ENCODE measurements around the gene MRPS15. TPM values are rescaled to one million over a fixed set of nuclear protein-coding genes. Genes with fewer than 3 reads are reported as not detected.

The MRPS15 gene
- total and polyA plus RNA-seq, 2 of the 13 experiments (the other 11 are each of a cell fraction or from before 2014, with no cell fraction given) = 59.0 to 113 TPM

- H3K79me2 ChIP-seq (ENCODE audit: insufficient read depth, low read length) = peaks cover 12% of the 10 kb centered on the region
- intact Hi-C loops (cut with micrococcal nuclease; ENCODE audit: unreplicated experiment) (no loop called here), in situ Hi-C loops (cut with HindIII; ENCODE audit: extremely low pct_ligation_motif_present, low pct_unique_long_range_greater_than_20kb) (no loop called here)
- no peak overlapping the region for H3K4me3 ChIP-seq (replicated peaks in 1 of 3; ENCODE audit: insufficient read depth in 1 of 3, low read depth in 2 of 3, low read length in 3 of 3)
- no peaks in the 10 kb centered on the region; a peak in 1 of 5 replicates for H3K27me3 ChIP-seq (ENCODE audit: control insufficient read depth in 1 of 2, insufficient read depth in 2 of 2, low read length in 2 of 2)
- no peak overlapping the region for H3K27ac ChIP-seq (ENCODE audit: extremely low read length, insufficient read depth, low read length)
- H3K4me1 ChIP-seq (ENCODE audit: insufficient read depth, low read length) = peaks cover 55% of the 10 kb centered on the region
- ATAC-seq (no peak), FAIRE-seq (no peak), DNase-seq (ENCODE audit: low spot score) (no peak)
- H2AFZ ChIP-seq (ENCODE audit: low read length) = no peak overlapping the region
- no peaks in the 10 kb centered on the region for H3K9me3 ChIP-seq (ENCODE audit: low read length)
- WGBS (ENCODE audit: low lambda C conversion rate) = 90% methylated on average over 8 of the region's 10 CpGs
- no peaks in the 10 kb centered on the region for H3K36me3 ChIP-seq (replicated peaks in 1 of 2; ENCODE audit: control insufficient read depth in 1 of 2, insufficient read depth in 2 of 2, low read length in 2 of 2)
- BruUV-seq (replicated peaks) = no TSS peak
- no peaks in the 10 kb centered on the region for H4K20me1 ChIP-seq (ENCODE audit: insufficient read depth, low read length)
- no peak for TF ChIP-seq NR2F6 (IDR thresholded peaks at IDR 0.05)
- peak; percentile 48; the same call in 1 of the 2 replicates for TF ChIP-seq NR2F6 (CRISPR knock-in tag; IDR thresholded peaks at IDR 0.05)
- TF ChIP-seq CSRNP2 (CRISPR knock-in tag; conservative IDR thresholded peaks at IDR 0.05; ENCODE audit: low read depth) = no peak
- no peak for TF ChIP-seq GTF2F1 (IDR thresholded peaks at IDR 0.05; ENCODE audit: low read length)
- TF ChIP-seq REL (CRISPR knock-in tag; conservative IDR thresholded peaks at IDR 0.05) = no peak
- no peak for TF ChIP-seq ATF7 (IDR thresholded peaks at IDR 0.05)
- TF ChIP-seq ATF7 (CRISPR knock-in tag; IDR thresholded peaks at IDR 0.05) = no peak
- TF ChIP-seq SMARCC2 (IDR thresholded peaks at IDR 0.05) = no peak
- no peak for TF ChIP-seq HMG20B (CRISPR knock-in tag; conservative IDR thresholded peaks at IDR 0.05)
- no peak for TF ChIP-seq SALL1 (CRISPR knock-in tag; IDR thresholded peaks at IDR 0.05)
- no peak for TF ChIP-seq DBP (CRISPR knock-in tag; IDR thresholded peaks at IDR 0.05; ENCODE audit: not compliant biosample characterization)
- TF ChIP-seq SPEN (CRISPR knock-in tag; IDR thresholded peaks at IDR 0.05; ENCODE audit: low read depth) = no peak
- TF ChIP-seq RXRA (CRISPR knock-in tag; IDR thresholded peaks at IDR 0.05) = peak; percentile 44; the same call in 1 of the 2 replicates
- TF ChIP-seq ZKSCAN8 (CRISPR knock-in tag; IDR thresholded peaks at IDR 0.05; ENCODE audit: borderline replicate concordance) = no peak
- peak; percentile 86 for TF ChIP-seq ZBTB33 (CRISPR knock-in tag; IDR thresholded peaks at IDR 0.05)
- peak; percentile 22; the same call in 1 of the 2 replicates for TF ChIP-seq ZNF687 (CRISPR knock-in tag; IDR thresholded peaks at IDR 0.05)
- ChIA-PET POLR2A (interaction anchor here (1.2 kb wide), 1 partner anchor 18 kb away, joined by 3 read pairs; the partner anchor contains the start of gene OSCP1), CTCF (ENCODE audit: low intra/inter-chr PET ratio, low total read pairs) (no interaction called here)
- no peak overlapping the region for H3K4me2 ChIP-seq (ENCODE audit: low read depth, low read length)
- no peak overlapping the region for H3K9ac ChIP-seq (ENCODE audit: insufficient read depth, low read depth, low read length)
Observed at GRCh38 chr1:36467700-36468455, 3.7 kb upstream of the MRPS15 start.

Measured in HepG2 (cell line).